Endothelial cell (in vitro differentiated cells): ENCODE data around the gene ARL5C. TPM values are rescaled to one million over a fixed set of nuclear protein-coding genes. Genes with fewer than 3 reads are reported as not detected.

ENCODE experiments used
- DNase-seq: peaks from one replicate; pipeline ENCODE4 v3.0.0; 2021; ENCODE audit warnings: low spot score
- H3K27ac Mint-ChIP-seq: one replicate; pipeline ENCODE4 v1.8.0; 2021; ENCODE audit warnings: mixed read lengths, inconsistent platforms; ENCODE audit not compliant: unreplicated experiment
- H3K27me3 Mint-ChIP-seq: one replicate; pipeline ENCODE4 v1.8.0; 2021; ENCODE audit warnings: mild to moderate bottlenecking, moderate library complexity, mixed read lengths, inconsistent platforms; ENCODE audit not compliant: unreplicated experiment
- H3K36me3 Mint-ChIP-seq: one replicate; pipeline ENCODE4 v1.8.0; 2021; ENCODE audit warnings: mild to moderate bottlenecking, low read depth, mixed read lengths, inconsistent platforms; ENCODE audit not compliant: unreplicated experiment
- H3K4me1 Mint-ChIP-seq: one replicate; pipeline ENCODE4 v1.8.0; 2021; ENCODE audit warnings: mild to moderate bottlenecking, mixed read lengths, inconsistent platforms; ENCODE audit not compliant: unreplicated experiment
- H3K4me3 Mint-ChIP-seq: one replicate; pipeline ENCODE4 v1.8.0; 2021; ENCODE audit warnings: mild to moderate bottlenecking, mixed read lengths, inconsistent platforms; ENCODE audit not compliant: unreplicated experiment
- H3K9me3 Mint-ChIP-seq: one replicate; pipeline ENCODE4 v1.8.0; 2021; ENCODE audit warnings: mixed read lengths, inconsistent platforms; ENCODE audit not compliant: unreplicated experiment
- CTCF ChIP-seq: fragments of 200-600 bp; sonication (generic); IDR thresholded peaks from one replicate; pipeline ENCODE4 v1.5.0; 2021; ENCODE audit warnings: antibody characterized with exemption; ENCODE audit not compliant: unreplicated experiment
- total RNA-seq: library from RNA; stranded (reverse); fragmentation: NEBNext Ultra II Directional; extraction: Animal tissue kit (Norgen Biotek cat#: 25700); gene quantifications from one replicate; pipeline ENCODE4 v1.2.1, GENCODE V29; 2021; ENCODE audit not compliant: unreplicated experiment

The ARL5C gene
- total RNA-seq, 1 donor from 2014 or later: not detected

GRCh38 chr17:39115135-39115534 lies 50.8 kb downstream of the ARL5C start:
- H3K27ac Mint-ChIP-seq: no peak overlapping the region

GRCh38 chr17:39114723-39115122 lies 51.2 kb downstream of the ARL5C start:
- no peaks in the 10 kb centered on the region for H3K4me1 Mint-ChIP-seq
- no peak for TF ChIP-seq CTCF
- H3K27ac Mint-ChIP-seq: no peak overlapping the region
- H3K4me3 Mint-ChIP-seq: no peak overlapping the region
- DNase-seq: no peak
- peaks cover 7% of the 10 kb centered on the region for H3K27me3 Mint-ChIP-seq
- H3K9me3 Mint-ChIP-seq: no peaks in the 10 kb centered on the region
- H3K36me3 Mint-ChIP-seq: no peaks in the 10 kb centered on the region

More at GRCh38 chr17:39115135-39115534, 50.8 kb downstream of the ARL5C start:
- no peak for TF ChIP-seq CTCF
- Mint-ChIP-seq H3K36me3 (no peaks in the 10 kb centered on the region), H3K9me3 (no peaks in the 10 kb centered on the region), H3K27me3 (peaks cover 6% of the 10 kb centered on the region), H3K4me3 (no peak overlapping the region), H3K4me1 (no peaks in the 10 kb centered on the region)
- DNase-seq: no peak

- H3K36me3 Mint-ChIP-seq: no peaks in the 10 kb centered on the region
- H3K27ac Mint-ChIP-seq: no peak overlapping the region
- H3K4me1 Mint-ChIP-seq: no peaks in the 10 kb centered on the region
- peaks cover 9% of the 10 kb centered on the region for H3K27me3 Mint-ChIP-seq
- H3K9me3 Mint-ChIP-seq: no peaks in the 10 kb centered on the region
- DNase-seq: no peak
- H3K4me3 Mint-ChIP-seq: no peak overlapping the region
- no peak for TF ChIP-seq CTCF
Observed at GRCh38 chr17:39113871-39114270, 52.1 kb downstream of the ARL5C start.

GRCh38 chr17:39110435-39111136 lies 55.4 kb downstream of the ARL5C start:
- H3K9me3 Mint-ChIP-seq: no peaks in the 10 kb centered on the region
- TF ChIP-seq CTCF: no peak
- no peak overlapping the region for H3K27ac Mint-ChIP-seq

More at GRCh38 chr17:39110435-39111136, 55.4 kb downstream of the ARL5C start:
- Mint-ChIP-seq H3K4me1 (peaks cover 5% of the 10 kb centered on the region), H3K27me3 (peaks cover 10% of the 10 kb centered on the region), H3K4me3 (no peak overlapping the region), H3K36me3 (no peaks in the 10 kb centered on the region)
- DNase-seq: no peak
